Measurements from ENCODE around the gene TRPV3.

Gene TRPV3

DNA sequence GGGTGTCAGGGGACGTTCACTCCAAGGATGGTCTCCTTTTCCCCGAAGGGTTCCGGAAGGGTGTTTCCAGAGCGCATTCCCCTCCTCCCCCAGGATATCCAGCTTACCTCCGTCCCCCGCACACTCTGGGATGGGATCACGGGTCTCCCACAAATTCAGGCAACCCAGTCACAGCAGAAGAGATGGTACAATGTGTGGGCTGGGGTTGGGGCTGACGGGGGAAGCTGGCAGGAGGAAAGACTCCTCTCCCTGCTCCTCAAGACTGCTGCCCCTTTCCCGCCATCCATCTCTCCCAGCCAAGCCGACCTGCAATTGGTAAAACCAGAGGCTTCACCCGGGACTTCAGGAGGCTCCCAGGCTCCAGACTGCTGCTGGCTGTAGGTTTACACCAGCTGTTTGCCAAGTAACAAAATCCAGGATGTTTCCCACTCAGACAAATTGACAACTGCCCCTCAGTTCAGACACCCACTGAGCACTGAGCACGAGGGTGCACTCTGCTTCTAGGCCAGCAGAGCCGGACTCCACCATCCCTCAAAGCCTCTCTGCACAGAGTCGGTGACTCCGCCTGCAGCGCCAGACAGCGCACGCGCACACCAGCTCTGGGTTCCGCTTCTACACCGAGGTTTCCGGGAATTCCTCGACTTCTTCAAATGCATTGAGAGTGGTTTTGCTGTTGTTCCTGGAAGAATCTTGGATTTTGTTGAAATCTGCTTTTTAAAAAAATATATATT is 44.1 kb downstream of the TRPV3 start:
- no peaks in the 10 kb centered on the region for H3K9me3 ChIP-seq (ENCODE audit: low read length)
- H4K20me1 ChIP-seq (ENCODE audit: insufficient read depth, low read length): no peaks in the 10 kb centered on the region
- no peaks in the 10 kb centered on the region for H3K79me2 ChIP-seq (ENCODE audit: insufficient read depth, low read length)
- H3K9ac ChIP-seq (ENCODE audit: low read length): no peak overlapping the region
- no peaks in the 10 kb centered on the region for H3K27me3 ChIP-seq (ENCODE audit: insufficient read depth, low read length)
- no peak overlapping the region for H3K27ac ChIP-seq (ENCODE audit: low read depth, low read length, poor library complexity, severe bottlenecking)
- no peaks in the 10 kb centered on the region for H3K4me1 ChIP-seq (ENCODE audit: insufficient read depth, low read length, severe bottlenecking)
- H3K4me3 ChIP-seq (ENCODE audit: low read depth, low read length, poor library complexity, severe bottlenecking): no peak overlapping the region
- no peak for TF ChIP-seq EZH2 (IDR thresholded peaks at IDR 0.05; ENCODE audit: borderline replicate concordance, low read length)
- TF ChIP-seq, protein P1, sequence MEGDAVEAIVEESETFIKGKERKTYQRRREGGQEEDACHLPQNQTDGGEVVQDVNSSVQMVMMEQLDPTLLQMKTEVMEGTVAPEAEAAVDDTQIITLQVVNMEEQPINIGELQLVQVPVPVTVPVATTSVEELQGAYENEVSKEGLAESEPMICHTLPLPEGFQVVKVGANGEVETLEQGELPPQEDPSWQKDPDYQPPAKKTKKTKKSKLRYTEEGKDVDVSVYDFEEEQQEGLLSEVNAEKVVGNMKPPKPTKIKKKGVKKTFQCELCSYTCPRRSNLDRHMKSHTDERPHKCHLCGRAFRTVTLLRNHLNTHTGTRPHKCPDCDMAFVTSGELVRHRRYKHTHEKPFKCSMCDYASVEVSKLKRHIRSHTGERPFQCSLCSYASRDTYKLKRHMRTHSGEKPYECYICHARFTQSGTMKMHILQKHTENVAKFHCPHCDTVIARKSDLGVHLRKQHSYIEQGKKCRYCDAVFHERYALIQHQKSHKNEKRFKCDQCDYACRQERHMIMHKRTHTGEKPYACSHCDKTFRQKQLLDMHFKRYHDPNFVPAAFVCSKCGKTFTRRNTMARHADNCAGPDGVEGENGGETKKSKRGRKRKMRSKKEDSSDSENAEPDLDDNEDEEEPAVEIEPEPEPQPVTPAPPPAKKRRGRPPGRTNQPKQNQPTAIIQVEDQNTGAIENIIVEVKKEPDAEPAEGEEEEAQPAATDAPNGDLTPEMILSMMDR (IDR thresholded peaks at IDR 0.05; ENCODE audit: low read length): no peak
- H3K9me2 ChIP-seq (ENCODE audit: low read depth, low read length): no peaks in the 10 kb centered on the region
- H3K36me3 ChIP-seq (ENCODE audit: insufficient read depth, low read length): no peaks in the 10 kb centered on the region
- no peak overlapping the region for H2AFZ ChIP-seq (ENCODE audit: low read length)
- no peaks in the 10 kb centered on the region for H3F3A ChIP-seq (ENCODE audit: insufficient read depth, low read length)
- no peak overlapping the region for H3K4me2 ChIP-seq (ENCODE audit: low read length)

DNA sequence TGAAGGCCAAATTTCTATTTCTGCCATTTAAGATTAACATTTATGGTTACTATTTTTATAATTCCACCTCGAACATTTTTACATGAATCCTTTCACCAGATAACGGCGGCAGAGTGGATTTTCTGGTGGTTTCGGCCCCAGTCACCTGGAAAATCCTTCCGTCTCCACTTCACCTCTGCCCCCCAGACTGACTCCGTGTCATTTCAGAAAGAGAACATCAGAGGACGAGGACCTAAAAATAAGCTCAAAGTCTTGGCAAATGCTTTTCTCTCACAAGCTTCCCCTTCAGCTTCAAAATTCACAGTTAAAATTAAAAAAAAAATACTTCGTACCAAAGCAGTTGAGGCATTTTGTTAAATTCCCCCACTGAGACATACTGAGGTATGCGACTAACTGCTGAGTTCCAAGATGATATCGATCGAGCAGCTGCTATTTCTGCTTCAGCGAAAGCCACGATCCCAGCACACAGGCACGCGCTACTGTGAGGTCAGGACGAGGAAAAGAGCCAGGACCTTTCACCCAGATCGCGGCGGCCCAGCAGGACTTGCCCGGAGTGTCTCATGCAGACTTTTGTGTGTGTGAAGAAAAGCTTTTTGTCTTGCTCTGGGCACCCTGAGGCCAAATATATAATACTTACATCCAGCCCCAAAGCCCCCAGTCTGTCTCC is 45.0 kb downstream of the TRPV3 start:
- Histone ChIP-seq H3K9me3 (ENCODE audit: low read length) (no peaks in the 10 kb centered on the region), H3K79me2 (ENCODE audit: insufficient read depth, low read length) (no peaks in the 10 kb centered on the region), H4K20me1 (ENCODE audit: insufficient read depth, low read length) (no peaks in the 10 kb centered on the region), H3K27ac (ENCODE audit: low read depth, low read length, poor library complexity, severe bottlenecking) (no peak overlapping the region), H3K4me1 (ENCODE audit: insufficient read depth, low read length, severe bottlenecking) (no peaks in the 10 kb centered on the region), H3K36me3 (ENCODE audit: insufficient read depth, low read length) (no peaks in the 10 kb centered on the region), H3K27me3 (ENCODE audit: insufficient read depth, low read length) (no peaks in the 10 kb centered on the region; the same call in 1 of the 2 replicates), H3K4me3 (ENCODE audit: low read depth, low read length, poor library complexity, severe bottlenecking) (no peak overlapping the region), H3F3A (ENCODE audit: insufficient read depth, low read length) (no peaks in the 10 kb centered on the region), H3K9ac (ENCODE audit: low read length) (no peak overlapping the region), H2AFZ (ENCODE audit: low read length) (no peak overlapping the region), H3K9me2 (ENCODE audit: low read depth, low read length) (no peaks in the 10 kb centered on the region), H3K4me2 (ENCODE audit: low read length) (no peak overlapping the region)
- TF ChIP-seq EZH2 (IDR thresholded peaks at IDR 0.05; ENCODE audit: borderline replicate concordance, low read length): no peak
- TF ChIP-seq, protein P1 (IDR thresholded peaks at IDR 0.05; ENCODE audit: low read length): no peak

DNA sequence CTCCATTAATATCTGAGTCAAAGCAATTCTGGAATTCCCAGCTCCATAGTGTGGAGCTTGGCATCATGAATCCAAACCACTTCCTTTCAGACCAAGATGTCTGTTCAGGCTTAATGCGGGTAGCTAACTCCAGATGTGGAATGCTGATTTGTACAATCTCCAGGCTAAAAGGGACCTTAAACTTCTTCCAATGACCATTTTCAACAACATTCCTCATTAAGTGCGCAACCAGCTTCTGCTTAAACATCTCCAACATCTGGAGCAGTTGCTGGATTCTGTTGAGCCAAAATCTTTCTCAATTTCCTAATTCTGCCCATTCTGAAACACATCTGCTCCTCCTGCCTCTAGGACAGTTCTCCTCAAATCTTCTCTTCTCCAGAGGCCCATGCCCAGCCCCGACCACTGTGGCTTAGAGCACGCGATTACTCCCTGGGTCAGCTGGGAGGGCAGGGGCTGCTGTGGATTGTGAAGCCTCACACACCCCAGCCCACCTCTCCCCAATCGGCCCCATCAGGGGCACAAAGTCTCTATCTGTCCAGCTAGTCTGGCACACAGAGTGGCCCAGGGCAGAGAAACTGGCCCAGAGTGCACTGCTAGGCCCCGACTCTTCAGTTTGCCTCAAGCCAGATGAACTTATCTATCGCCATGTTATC is 45.6 kb downstream of the TRPV3 start:
- H3K9ac ChIP-seq (ENCODE audit: low read length): no peak overlapping the region
- no peaks in the 10 kb centered on the region for H3K9me2 ChIP-seq (ENCODE audit: low read depth, low read length)
- no peaks in the 10 kb centered on the region for H3K9me3 ChIP-seq (ENCODE audit: low read length)
- no peaks in the 10 kb centered on the region for H3K79me2 ChIP-seq (ENCODE audit: insufficient read depth, low read length)
- H4K20me1 ChIP-seq (ENCODE audit: insufficient read depth, low read length): no peaks in the 10 kb centered on the region
- no peaks in the 10 kb centered on the region for H3F3A ChIP-seq (ENCODE audit: insufficient read depth, low read length)
- no peak overlapping the region for H3K4me2 ChIP-seq (ENCODE audit: low read length)
- no peak overlapping the region for H3K27ac ChIP-seq (ENCODE audit: low read depth, low read length, poor library complexity, severe bottlenecking)
- H2AFZ ChIP-seq (ENCODE audit: low read length): no peak overlapping the region
- no peaks in the 10 kb centered on the region for H3K36me3 ChIP-seq (ENCODE audit: insufficient read depth, low read length)
- no peaks in the 10 kb centered on the region for H3K4me1 ChIP-seq (ENCODE audit: insufficient read depth, low read length, severe bottlenecking)
- no peaks in the 10 kb centered on the region; the same call in 1 of the 2 replicates for H3K27me3 ChIP-seq (ENCODE audit: insufficient read depth, low read length)
- no peak overlapping the region for H3K4me3 ChIP-seq (ENCODE audit: low read depth, low read length, poor library complexity, severe bottlenecking)
- no peak for TF ChIP-seq EZH2 (IDR thresholded peaks at IDR 0.05; ENCODE audit: borderline replicate concordance, low read length)
- TF ChIP-seq, protein P1 (IDR thresholded peaks at IDR 0.05; ENCODE audit: low read length): no peak
